ES-I3 (cell line): ENCODE measurements around the gene LETMD1.

Experiments
- H3K36me3 ChIP-seq: 2 replicates; pipeline ENCODE4 v1.6.1; 2013; ENCODE audit warnings: mild to moderate bottlenecking, low read length, control low read depth, moderate library complexity; ENCODE audit not compliant: insufficient read depth
- H3K4me1 ChIP-seq: 2 replicates; pipeline ENCODE4 v1.6.1; 2013; ENCODE audit warnings: mild to moderate bottlenecking, control low read depth, low read length; ENCODE audit not compliant: insufficient read depth
- H3K9ac ChIP-seq: 2 replicates; pipeline ENCODE4 v1.6.1; 2013; ENCODE audit warnings: low read depth, mild to moderate bottlenecking, low read length, moderate library complexity
- H3K9me3 ChIP-seq: 2 replicates; pipeline ENCODE4 v1.6.1; 2013; ENCODE audit warnings: mild to moderate bottlenecking, low read length, moderate library complexity; ENCODE audit not compliant: control insufficient read depth, insufficient read depth

Gene LETMD1

GRCh38 chr12:51018956-51019355, 29.2 kb upstream of the LETMD1 start:
- Histone ChIP-seq H3K9me3 (no peaks in the 10 kb centered on the region), H3K36me3 (no peaks in the 10 kb centered on the region), H3K9ac (no peak overlapping the region), H3K4me1 (0 out of 2 replicates have a peak, but pooled peaks cover 3% of the 10 kb centered on the region)

GRCh38 chr12:51019927-51020326, 28.2 kb upstream of the LETMD1 start:
- no peaks in the 10 kb centered on the region for H3K9me3 ChIP-seq
- H3K36me3 ChIP-seq: no peaks in the 10 kb centered on the region
- 0 out of 2 replicates have a peak, but pooled peaks cover 4% of the 10 kb centered on the region for H3K4me1 ChIP-seq
- H3K9ac ChIP-seq: no peak overlapping the region

- Histone ChIP-seq H3K9ac (no peak overlapping the region), H3K4me1 (0 out of 2 replicates have a peak, but pooled peaks cover 4% of the 10 kb centered on the region), H3K9me3 (no peaks in the 10 kb centered on the region)
Observed at GRCh38 chr12:51020448-51021182, 27.5 kb upstream of the LETMD1 start.

GRCh38 chr12:51021694-51022093, 26.4 kb upstream of the LETMD1 start:
- Histone ChIP-seq H3K9ac (no peak overlapping the region), H3K36me3 (no peaks in the 10 kb centered on the region), H3K4me1 (0 out of 2 replicates have a peak, but pooled peaks cover 4% of the 10 kb centered on the region), H3K9me3 (no peaks in the 10 kb centered on the region)

More at GRCh38 chr12:51020448-51021182, 27.5 kb upstream of the LETMD1 start:
- no peaks in the 10 kb centered on the region for H3K36me3 ChIP-seq

- H3K9me3 ChIP-seq: no peaks in the 10 kb centered on the region
- peaks cover 11% of the 10 kb centered on the region for H3K4me1 ChIP-seq
- H3K36me3 ChIP-seq: no peaks in the 10 kb centered on the region
- H3K9ac ChIP-seq: peak overlapping the region; percentile 88
Observed at GRCh38 chr12:51023625-51024382, 24.3 kb upstream of the LETMD1 start.

GRCh38 chr12:51025338-51025835, 22.7 kb upstream of the LETMD1 start:
- Histone ChIP-seq H3K9me3 (no peaks in the 10 kb centered on the region), H3K9ac (peak overlapping the region; percentile 88), H3K4me1 (peaks cover 13% of the 10 kb centered on the region), H3K36me3 (no peaks in the 10 kb centered on the region)

GRCh38 chr12:51025836-51026638, 22.1 kb upstream of the LETMD1 start, which contains the start of gene SLC11A2:
TSS of gene SLC11A2 (minus strand) at chr12:51026384. CDS start at chr12:51010728, 15,656 bp downstream.
- no peaks in the 10 kb centered on the region for H3K36me3 ChIP-seq
- peaks cover 13% of the 10 kb centered on the region for H3K4me1 ChIP-seq
- no peaks in the 10 kb centered on the region for H3K9me3 ChIP-seq
- peak within 1 kb of the TSS; percentile 88 for H3K9ac ChIP-seq

GRCh38 chr12:51027342-51027835, 20.7 kb upstream of the LETMD1 start:
- Histone ChIP-seq H3K9me3 (no peaks in the 10 kb centered on the region), H3K4me1 (peaks cover 13% of the 10 kb centered on the region), H3K36me3 (no peaks in the 10 kb centered on the region), H3K9ac (no peak overlapping the region; the same call in 1 of the 2 replicates)

- Histone ChIP-seq H3K4me1 (peaks cover 13% of the 10 kb centered on the region), H3K9ac (peak overlapping the region; percentile 4; the same call in 1 of the 2 replicates), H3K9me3 (no peaks in the 10 kb centered on the region), H3K36me3 (no peaks in the 10 kb centered on the region)
Observed at GRCh38 chr12:51028126-51028812, 19.9 kb upstream of the LETMD1 start.

- H3K9ac ChIP-seq: peak overlapping the region; percentile 4; the same call in 1 of the 2 replicates
- no peaks in the 10 kb centered on the region for H3K9me3 ChIP-seq
- H3K36me3 ChIP-seq: no peaks in the 10 kb centered on the region
- H3K4me1 ChIP-seq: peaks cover 12% of the 10 kb centered on the region
Observed at GRCh38 chr12:51028813-51029150, 19.3 kb upstream of the LETMD1 start.

- Histone ChIP-seq H3K9me3 (no peaks in the 10 kb centered on the region), H3K9ac (no peak overlapping the region), H3K36me3 (no peaks in the 10 kb centered on the region), H3K4me1 (peaks cover 9% of the 10 kb centered on the region)
Observed at GRCh38 chr12:51033048-51033447, 15.1 kb upstream of the LETMD1 start.

- Histone ChIP-seq H3K9me3 (no peaks in the 10 kb centered on the region), H3K9ac (no peak overlapping the region), H3K36me3 (no peaks in the 10 kb centered on the region), H3K4me1 (peaks cover 5% of the 10 kb centered on the region)
Observed at GRCh38 chr12:51033457-51034089, 14.6 kb upstream of the LETMD1 start.

GRCh38 chr12:51036279-51036678, 11.8 kb upstream of the LETMD1 start:
- H3K4me1 ChIP-seq: no peaks in the 10 kb centered on the region

More at GRCh38 chr12:51036279-51036678, 11.8 kb upstream of the LETMD1 start:
- no peaks in the 10 kb centered on the region for H3K36me3 ChIP-seq
- no peak overlapping the region for H3K9ac ChIP-seq
- H3K9me3 ChIP-seq: no peaks in the 10 kb centered on the region
